ENCODE results near the gene ANKDD1B. TPM values are rescaled to one million over a fixed set of nuclear protein-coding genes. Genes with fewer than 3 reads are reported as not detected.

The ANKDD1B gene
- total and polyA plus RNA-seq, 5 donors from 2014 or later: 0.69 to 3.3 (median 2.4) TPM

DNA sequence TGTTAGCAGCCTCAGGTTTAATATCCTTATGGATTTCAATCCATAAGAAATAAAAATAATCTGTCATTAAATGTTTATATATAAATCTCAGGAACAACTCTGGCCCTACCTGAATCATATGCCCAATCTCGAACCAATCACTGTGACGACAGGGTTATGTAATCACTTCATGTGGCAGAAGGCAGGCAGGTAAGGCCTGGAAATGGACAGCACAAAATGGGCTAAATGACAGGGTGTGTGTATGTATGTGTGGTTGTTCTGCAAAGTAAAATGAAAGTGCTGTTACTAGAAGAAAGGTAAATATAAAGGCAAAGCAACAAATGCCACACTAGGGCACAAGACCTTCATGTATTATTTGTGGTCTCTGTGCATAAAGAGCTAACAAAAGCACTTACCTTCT is 19.6 kb downstream of the ANKDD1B start:
- Mint-ChIP-seq H3K4me3 (no peak overlapping the region), H3K27ac (no peak overlapping the region), H3K36me3 (no peaks in the 10 kb centered on the region), H3K9me3 (no peaks in the 10 kb centered on the region), H3K27me3 (no peaks in the 10 kb centered on the region), H3K4me1 (peaks cover 0 to 9% (median 4%) of the 10 kb centered on the region in 4 donors)
- H3K27me3 ChIP-seq (ENCODE audit: control insufficient read depth, insufficient read depth, low read length): no peaks in the 10 kb centered on the region
- H3K27ac ChIP-seq (ENCODE audit: insufficient read depth, low read length, poor library complexity, severe bottlenecking): no peak overlapping the region
- peaks cover 0 to 3% of the 10 kb centered on the region in 2 experiments for H3K9me3 ChIP-seq (ENCODE audit: control insufficient read depth in 2 of 2, low read length in 2 of 2)
- no peak for DNase-seq
- H3K36me3 ChIP-seq (ENCODE audit: control insufficient read depth, insufficient read depth, low read length): no peaks in the 10 kb centered on the region
- no peak for ATAC-seq (ENCODE audit: low read depth in 2 of 2)
- H3K4me3 ChIP-seq (ENCODE audit: low read depth, low read length): no peak overlapping the region
- no peaks in the 10 kb centered on the region for H3K4me1 ChIP-seq (ENCODE audit: control insufficient read depth, insufficient read depth, low read length, poor library complexity, severe bottlenecking)

DNA sequence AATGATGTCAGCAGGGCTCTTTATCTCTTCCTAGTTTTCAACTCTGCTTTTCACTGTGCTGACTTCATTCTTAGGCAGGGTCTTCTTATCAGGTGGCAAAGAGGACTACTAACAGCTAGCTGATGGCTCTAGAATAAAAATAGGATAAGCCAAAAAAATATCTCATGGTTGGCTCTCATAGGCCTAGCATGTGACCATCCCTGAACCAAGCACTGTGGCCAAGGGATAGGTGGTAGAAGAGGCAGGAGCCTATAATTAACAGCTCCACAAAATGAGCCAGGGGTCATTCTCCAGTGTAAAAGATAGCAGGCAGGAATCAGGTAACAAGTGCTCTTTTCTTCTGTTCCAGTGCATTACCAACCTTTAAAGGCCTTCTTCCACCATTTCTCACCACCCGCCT is 21.1 kb downstream of the ANKDD1B start:
- Histone ChIP-seq H3K27me3 (ENCODE audit: control insufficient read depth, insufficient read depth, low read length) (no peaks in the 10 kb centered on the region), H3K4me1 (ENCODE audit: control insufficient read depth, insufficient read depth, low read length, poor library complexity, severe bottlenecking) (no peaks in the 10 kb centered on the region), H3K27ac (ENCODE audit: insufficient read depth, low read length, poor library complexity, severe bottlenecking) (no peak overlapping the region), H3K4me3 (ENCODE audit: low read depth, low read length) (no peak overlapping the region), H3K36me3 (ENCODE audit: control insufficient read depth, insufficient read depth, low read length) (no peaks in the 10 kb centered on the region), H3K9me3 (ENCODE audit: control insufficient read depth in 2 of 2, low read length in 2 of 2) (peaks cover 0 to 3% of the 10 kb centered on the region in 2 experiments)
- DNase-seq (no peak), ATAC-seq (ENCODE audit: low read depth in 2 of 2) (no peak)
- Mint-ChIP-seq H3K27me3 (no peaks in the 10 kb centered on the region), H3K4me1 (peaks cover 0 to under 1% (median 0%) of the 10 kb centered on the region in 4 donors), H3K36me3 (peaks cover 6% of the 10 kb centered on the region), H3K9me3 (no peaks in the 10 kb centered on the region), H3K4me3 (no peak overlapping the region), H3K27ac (peak overlapping the region in 1 of 3 donors; percentile 5)

DNA sequence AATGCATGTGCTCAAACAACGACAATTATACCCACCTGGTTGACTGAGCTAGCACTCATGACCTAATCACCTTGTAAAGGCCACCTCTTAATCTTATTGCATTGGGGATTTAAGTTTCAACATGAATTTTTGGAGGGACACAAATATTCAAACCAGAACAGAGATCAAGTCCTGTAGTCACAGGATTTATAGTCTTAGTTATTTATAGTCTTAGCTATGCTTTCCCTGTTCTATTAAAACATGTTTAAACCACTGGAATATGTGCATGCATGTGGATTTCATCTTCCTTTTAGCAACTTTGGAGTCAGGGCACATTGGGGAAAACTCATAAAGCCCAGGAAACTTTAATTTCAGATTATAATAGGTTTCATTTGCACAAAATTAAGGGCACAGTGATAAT is 26.7 kb downstream of the ANKDD1B start:
- no peaks in the 10 kb centered on the region for H3K4me1 ChIP-seq (ENCODE audit: control insufficient read depth, insufficient read depth, low read length, poor library complexity, severe bottlenecking)
- no peaks in the 10 kb centered on the region for H3K4me1 Mint-ChIP-seq
- H3K9me3 Mint-ChIP-seq: peaks cover 0 to 2% (median 0%) of the 10 kb centered on the region in 7 donors
- H3K36me3 Mint-ChIP-seq: peaks cover 6% of the 10 kb centered on the region
- peaks cover 0 to 3% of the 10 kb centered on the region in 2 experiments for H3K9me3 ChIP-seq (ENCODE audit: control insufficient read depth in 2 of 2, low read length in 2 of 2)
- no peaks in the 10 kb centered on the region for H3K27me3 ChIP-seq (ENCODE audit: control insufficient read depth, insufficient read depth, low read length)
- no peak overlapping the region for H3K4me3 ChIP-seq (ENCODE audit: low read depth, low read length)
- H3K27ac ChIP-seq (ENCODE audit: insufficient read depth, low read length, poor library complexity, severe bottlenecking): no peak overlapping the region
- no peak overlapping the region for H3K4me3 Mint-ChIP-seq
- ATAC-seq (ENCODE audit: low read depth in 2 of 2) (no peak), DNase-seq (no peak)
- no peaks in the 10 kb centered on the region for H3K27me3 Mint-ChIP-seq
- H3K36me3 ChIP-seq (ENCODE audit: control insufficient read depth, insufficient read depth, low read length): no peaks in the 10 kb centered on the region
- H3K27ac Mint-ChIP-seq: no peak overlapping the region

- Mint-ChIP-seq H3K27me3 (no peaks in the 10 kb centered on the region), H3K9me3 (peaks cover 0 to 2% (median 0%) of the 10 kb centered on the region in 7 donors), H3K4me1 (no peaks in the 10 kb centered on the region), H3K4me3 (no peak overlapping the region), H3K27ac (no peak overlapping the region), H3K36me3 (peaks cover 6% of the 10 kb centered on the region)
- Histone ChIP-seq H3K9me3 (ENCODE audit: control insufficient read depth in 2 of 2, low read length in 2 of 2) (no peaks in the 10 kb centered on the region), H3K4me3 (ENCODE audit: low read depth, low read length) (no peak overlapping the region), H3K27ac (ENCODE audit: insufficient read depth, low read length, poor library complexity, severe bottlenecking) (no peak overlapping the region), H3K36me3 (ENCODE audit: control insufficient read depth, insufficient read depth, low read length) (no peaks in the 10 kb centered on the region), H3K27me3 (ENCODE audit: control insufficient read depth, insufficient read depth, low read length) (no peaks in the 10 kb centered on the region), H3K4me1 (ENCODE audit: control insufficient read depth, insufficient read depth, low read length, poor library complexity, severe bottlenecking) (no peaks in the 10 kb centered on the region)
- DNase-seq (no peak), ATAC-seq (ENCODE audit: low read depth in 2 of 2) (no peak)
These were observed 28.5 kb downstream of the ANKDD1B start for GRCh38 chr5:75639535-75640311.

DNA sequence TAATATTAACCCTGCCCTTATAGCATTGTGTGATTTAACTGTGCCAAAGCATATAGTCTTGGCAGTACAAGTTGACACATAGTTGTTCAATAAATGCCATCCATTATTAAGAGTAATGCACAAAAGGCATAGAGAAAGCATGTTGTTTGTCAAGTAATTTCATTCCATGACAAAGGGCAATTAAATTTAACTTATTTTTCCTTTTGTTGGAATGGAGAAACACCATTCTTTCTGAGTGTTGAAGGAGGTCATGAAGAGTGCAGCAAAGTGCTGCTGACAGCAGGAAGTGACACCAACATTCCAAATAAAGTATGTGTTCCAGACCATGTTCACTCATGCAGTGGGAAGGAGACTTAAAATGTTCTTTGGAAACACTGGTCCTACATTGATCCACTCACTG is 29.1 kb downstream of the ANKDD1B start:
- H3K27ac Mint-ChIP-seq: no peak overlapping the region
- H3K4me3 ChIP-seq (ENCODE audit: low read depth, low read length): no peak overlapping the region
- ATAC-seq (ENCODE audit: low read depth in 2 of 2) (no peak), DNase-seq (no peak)
- H3K4me1 Mint-ChIP-seq: no peaks in the 10 kb centered on the region
- no peaks in the 10 kb centered on the region for H3K27me3 ChIP-seq (ENCODE audit: control insufficient read depth, insufficient read depth, low read length)
- peaks cover 0 to 2% (median 0%) of the 10 kb centered on the region in 7 donors for H3K9me3 Mint-ChIP-seq
- no peak overlapping the region for H3K4me3 Mint-ChIP-seq
- H3K36me3 ChIP-seq (ENCODE audit: control insufficient read depth, insufficient read depth, low read length): no peaks in the 10 kb centered on the region
- no peaks in the 10 kb centered on the region for H3K9me3 ChIP-seq (ENCODE audit: control insufficient read depth in 2 of 2, low read length in 2 of 2)
- H3K4me1 ChIP-seq (ENCODE audit: control insufficient read depth, insufficient read depth, low read length, poor library complexity, severe bottlenecking): no peaks in the 10 kb centered on the region
- H3K36me3 Mint-ChIP-seq: peaks cover 6% of the 10 kb centered on the region
- no peak overlapping the region for H3K27ac ChIP-seq (ENCODE audit: insufficient read depth, low read length, poor library complexity, severe bottlenecking)
- H3K27me3 Mint-ChIP-seq: no peaks in the 10 kb centered on the region

GRCh38 chr5:75640826-75641225 is 29.6 kb downstream of the ANKDD1B start:
- ATAC-seq (ENCODE audit: low read depth in 2 of 2) (no peak), DNase-seq (no peak)
- no peak overlapping the region for H3K27ac Mint-ChIP-seq
- no peaks in the 10 kb centered on the region for H3K4me1 Mint-ChIP-seq
- H3K27me3 Mint-ChIP-seq: no peaks in the 10 kb centered on the region
- H3K4me3 Mint-ChIP-seq: no peak overlapping the region
- Histone ChIP-seq H3K27me3 (ENCODE audit: control insufficient read depth, insufficient read depth, low read length) (no peaks in the 10 kb centered on the region), H3K9me3 (ENCODE audit: control insufficient read depth in 2 of 2, low read length in 2 of 2) (no peaks in the 10 kb centered on the region), H3K36me3 (ENCODE audit: control insufficient read depth, insufficient read depth, low read length) (no peaks in the 10 kb centered on the region), H3K4me3 (ENCODE audit: low read depth, low read length) (no peak overlapping the region), H3K27ac (ENCODE audit: insufficient read depth, low read length, poor library complexity, severe bottlenecking) (no peak overlapping the region), H3K4me1 (ENCODE audit: control insufficient read depth, insufficient read depth, low read length, poor library complexity, severe bottlenecking) (no peaks in the 10 kb centered on the region)
- peaks cover 0 to 2% (median 0%) of the 10 kb centered on the region in 7 donors for H3K9me3 Mint-ChIP-seq
- peaks cover 6% of the 10 kb centered on the region for H3K36me3 Mint-ChIP-seq

GRCh38 chr5:75648712-75649111 is 37.5 kb downstream of the ANKDD1B start:
- peaks cover 0 to 7% (median 1%) of the 10 kb centered on the region in 7 donors for H3K9me3 Mint-ChIP-seq
- no peaks in the 10 kb centered on the region for H3K27me3 ChIP-seq (ENCODE audit: control insufficient read depth, insufficient read depth, low read length)
- ATAC-seq (ENCODE audit: low read depth in 2 of 2) (no peak), DNase-seq (peak in 1 of 3 donors; percentile 62)
- no peak overlapping the region for H3K4me3 ChIP-seq (ENCODE audit: low read depth, low read length)
- peaks cover 0 to 6% (median 6%) of the 10 kb centered on the region in 4 donors for H3K4me1 Mint-ChIP-seq
- H3K27ac ChIP-seq (ENCODE audit: insufficient read depth, low read length, poor library complexity, severe bottlenecking): no peak overlapping the region
- H3K27ac Mint-ChIP-seq: peak overlapping the region in 2 of 3 donors; percentile 13 to 60
- H3K36me3 ChIP-seq (ENCODE audit: control insufficient read depth, insufficient read depth, low read length): no peaks in the 10 kb centered on the region
- H3K27me3 Mint-ChIP-seq: no peaks in the 10 kb centered on the region
- H3K36me3 Mint-ChIP-seq: peaks cover 3% of the 10 kb centered on the region
- no peaks in the 10 kb centered on the region for H3K4me1 ChIP-seq (ENCODE audit: control insufficient read depth, insufficient read depth, low read length, poor library complexity, severe bottlenecking)
- H3K4me3 Mint-ChIP-seq: no peak overlapping the region
- H3K9me3 ChIP-seq (ENCODE audit: control insufficient read depth in 2 of 2, low read length in 2 of 2): no peaks in the 10 kb centered on the region

Data from CD4-positive, CD25-positive, alpha-beta regulatory T cell (primary cell).